Endometrial microvascular endothelial cells (primary cell): ENCODE data around the gene CD58. TPM values are rescaled to one million over a fixed set of nuclear protein-coding genes. Genes with fewer than 3 reads are reported as not detected.

Experiments
- in situ Hi-C: cut with HindIII; loops from 2 replicates; pipeline ENCODE4 v1.10.0; 2017; ENCODE audit warnings: low sequenced_read_pairs, low pct_unique_long_range_greater_than_20kb; ENCODE audit errors: inconsistent ontology term
- total RNA-seq: library from RNA; depleted of rRNA; stranded (reverse); fragments of >200 nt; gene quantifications from one replicate; pipeline ENCODE4 v1.2.3, GENCODE V29; 2015; ENCODE audit errors: inconsistent ontology term

Gene CD58
- total RNA-seq, 1 donor from 2014 or later, result 13.9 TPM

DNA sequence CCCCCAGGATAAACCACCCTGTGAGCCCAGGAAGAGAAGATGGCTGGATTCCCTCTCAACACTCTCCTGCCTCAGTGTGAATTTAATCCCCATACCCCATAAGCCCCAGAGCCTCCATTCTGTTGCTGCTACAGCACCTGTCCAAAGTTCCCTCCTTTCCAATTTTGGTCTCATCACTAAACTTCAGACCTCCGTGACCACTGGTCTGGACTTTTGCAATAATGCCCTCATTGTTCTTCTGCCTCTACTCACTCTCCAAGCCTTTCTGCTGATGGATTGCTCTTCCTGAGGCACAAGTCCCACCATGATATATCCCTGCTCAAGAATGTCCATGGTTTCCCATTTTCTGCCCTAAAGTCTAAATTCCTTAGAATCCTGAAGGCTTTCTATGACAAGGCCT, 83.2 kb downstream of the CD58 start:
- in situ Hi-C loops, result no loop called here

DNA sequence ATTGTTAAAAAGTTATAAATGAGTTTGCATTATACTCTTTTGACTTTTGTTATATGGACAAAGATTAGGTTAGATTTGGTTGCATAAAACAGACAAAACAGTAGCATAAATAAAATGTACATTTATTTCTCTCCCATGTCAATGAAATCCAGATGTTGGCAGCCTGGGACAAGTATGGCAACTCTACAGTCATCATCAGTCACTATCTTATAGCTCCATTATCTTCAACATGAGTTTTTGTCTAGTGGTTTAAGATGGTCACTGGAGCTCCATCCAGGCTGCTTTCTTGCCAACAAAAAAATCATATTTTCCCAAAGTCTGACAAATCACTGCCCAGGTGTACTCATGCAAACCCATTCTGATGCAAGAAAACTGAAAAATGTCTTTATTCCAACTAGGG, 83.8 kb downstream of the CD58 start:
- in situ Hi-C loops, result no loop called here

DNA sequence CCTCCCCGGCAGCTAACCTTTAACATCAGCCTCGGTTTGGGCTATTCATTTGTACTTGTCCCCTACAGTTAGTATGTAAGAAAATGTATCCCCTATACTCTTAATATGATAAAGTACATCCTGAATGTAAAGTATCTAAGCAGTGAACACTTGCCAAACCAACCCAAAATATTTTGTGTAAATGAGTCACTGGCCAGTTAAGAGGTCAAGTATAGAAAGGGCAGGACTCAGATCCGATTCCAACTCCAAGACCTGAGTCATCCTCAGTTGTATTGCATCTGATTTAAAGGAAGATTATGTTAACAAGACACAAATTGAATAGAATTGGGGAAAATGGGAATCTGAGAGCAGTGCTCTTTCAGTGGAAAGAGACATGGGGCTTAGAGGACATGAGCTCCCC, 84.4 kb downstream of the CD58 start:
- in situ Hi-C loops, result no loop called here

DNA sequence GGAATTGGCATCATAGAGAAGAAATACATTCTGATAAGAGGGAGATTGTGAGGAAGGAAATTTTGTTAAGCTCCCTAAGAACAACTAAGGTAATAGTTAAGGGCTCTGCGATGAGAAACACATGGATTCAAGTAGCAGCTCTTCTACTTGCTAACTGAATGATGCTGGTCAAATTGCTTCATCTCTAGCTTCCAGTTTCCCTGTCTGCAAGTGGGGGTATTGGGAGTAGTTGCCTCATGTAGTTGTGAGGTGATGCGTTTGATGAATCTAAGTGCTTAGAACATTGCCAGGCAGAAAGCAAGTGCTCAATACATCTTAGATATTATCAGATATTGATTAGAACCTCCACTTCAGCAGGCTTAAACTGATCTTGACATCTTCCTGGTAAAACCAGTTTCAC, 84.8 kb downstream of the CD58 start:
- in situ Hi-C loops, result no loop called here

DNA sequence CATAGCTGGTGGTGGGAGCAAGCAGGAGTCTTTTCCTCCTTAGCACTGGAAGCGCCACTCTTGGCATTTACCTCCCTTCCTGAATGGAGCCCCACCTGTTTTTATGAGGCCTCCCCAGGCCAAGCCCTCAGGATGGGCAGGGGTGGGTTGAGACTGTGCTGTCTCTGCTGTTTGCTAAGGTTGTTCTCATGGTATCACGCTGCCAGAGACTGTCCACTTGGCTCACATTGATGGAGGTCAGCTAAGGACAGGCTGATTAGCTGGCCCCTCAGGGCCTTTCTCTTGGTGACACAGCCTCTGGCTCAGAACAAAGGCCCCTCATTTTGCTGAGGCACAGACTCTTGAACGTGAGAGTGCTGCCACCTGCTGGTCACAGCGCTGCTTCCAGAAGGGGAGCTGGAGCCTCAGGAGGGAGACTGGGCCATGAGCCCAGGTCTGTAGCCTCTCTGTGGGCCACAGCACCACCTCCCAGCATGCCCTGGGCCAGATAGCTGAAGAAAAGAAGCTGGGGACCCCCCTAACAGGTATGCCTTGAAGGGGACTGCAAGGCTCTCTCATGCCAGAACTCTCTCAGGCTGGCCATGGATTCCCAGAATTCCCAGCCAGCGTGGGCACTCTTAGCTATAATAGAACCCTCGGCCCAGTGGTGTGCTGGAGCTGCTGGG, 85.6 kb downstream of the CD58 start:
- in situ Hi-C loops, result no loop called here

DNA sequence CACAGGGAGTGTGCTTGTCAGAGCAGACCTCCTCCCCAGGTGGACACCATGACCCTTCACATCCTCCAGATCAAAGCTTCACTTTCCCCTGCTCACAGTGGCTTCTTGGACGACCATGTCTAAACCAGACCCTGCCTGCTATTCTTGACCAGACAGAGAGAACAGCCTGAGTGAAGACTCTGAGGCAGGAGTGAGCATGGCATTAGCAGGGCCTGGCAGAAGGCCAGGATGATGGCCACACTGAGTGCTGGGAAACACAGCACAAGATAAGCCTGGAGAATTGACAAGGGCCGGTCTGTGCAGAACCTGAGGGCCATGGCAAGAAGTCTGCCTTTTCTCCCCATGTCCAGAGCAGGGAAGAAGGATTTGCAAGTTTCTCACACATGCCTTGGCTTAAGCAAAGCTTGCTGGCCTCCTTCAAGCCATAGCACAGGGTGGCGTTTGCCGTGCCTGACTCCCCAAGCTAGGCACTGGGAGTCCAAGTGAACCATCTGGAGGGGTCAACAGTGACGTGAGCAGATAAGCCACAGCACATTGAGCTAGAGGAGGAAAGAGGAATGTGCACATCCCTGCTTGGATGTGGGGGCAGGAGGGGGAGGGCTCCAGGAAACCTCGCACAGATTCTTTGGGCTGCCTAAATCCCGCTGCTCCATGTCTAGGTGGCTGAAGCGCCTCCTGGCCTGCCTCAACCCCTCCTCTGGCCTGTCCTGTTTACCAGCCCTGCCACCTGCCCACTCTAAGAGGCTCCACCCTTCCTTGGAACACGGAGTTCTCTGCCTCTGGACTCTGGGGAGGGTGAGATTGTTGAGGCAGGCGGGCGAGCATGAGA, 87.1 kb downstream of the CD58 start:
- in situ Hi-C loops, result no loop called here

DNA sequence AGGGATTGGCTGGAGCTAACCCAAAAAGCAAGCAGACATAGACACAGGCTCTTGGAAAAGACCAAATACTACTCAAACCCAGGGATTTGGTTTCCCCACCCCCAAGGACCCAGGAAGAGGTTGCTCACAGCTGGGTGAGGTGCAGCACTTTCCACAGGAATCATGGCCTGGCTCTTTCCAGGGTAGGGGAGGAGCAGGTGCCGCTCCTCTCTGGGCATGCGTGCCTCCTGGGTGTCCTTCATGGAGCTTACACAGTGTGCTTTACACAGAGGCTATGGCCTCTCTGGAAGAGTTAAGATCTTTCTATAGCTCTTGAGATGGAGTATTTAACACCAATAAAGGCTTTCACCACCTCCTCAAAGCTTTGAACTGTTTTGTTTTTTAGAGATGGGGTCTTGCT, 88.3 kb downstream of the CD58 start:
- in situ Hi-C loops, result no loop called here

DNA sequence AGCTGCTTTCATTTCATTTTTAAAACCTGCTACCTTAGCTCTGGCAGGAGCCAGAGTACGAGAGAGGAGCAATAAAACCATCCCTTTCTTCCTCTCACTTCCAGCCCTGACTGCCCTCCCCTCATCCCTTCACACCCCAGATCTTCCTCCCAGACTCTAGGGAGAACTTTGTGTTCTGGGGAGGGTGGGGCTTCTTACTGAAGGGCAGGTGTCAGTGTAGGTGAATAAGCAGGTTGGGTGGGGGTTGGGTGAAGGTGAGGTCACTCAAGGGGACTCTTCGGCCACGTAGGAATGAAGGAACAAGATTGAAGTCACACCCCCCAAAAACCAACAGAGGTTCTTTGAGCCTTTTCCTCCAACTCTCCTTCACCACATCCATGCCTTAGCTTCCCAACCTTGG, 88.9 kb downstream of the CD58 start:
- in situ Hi-C loops, result no loop called here

DNA sequence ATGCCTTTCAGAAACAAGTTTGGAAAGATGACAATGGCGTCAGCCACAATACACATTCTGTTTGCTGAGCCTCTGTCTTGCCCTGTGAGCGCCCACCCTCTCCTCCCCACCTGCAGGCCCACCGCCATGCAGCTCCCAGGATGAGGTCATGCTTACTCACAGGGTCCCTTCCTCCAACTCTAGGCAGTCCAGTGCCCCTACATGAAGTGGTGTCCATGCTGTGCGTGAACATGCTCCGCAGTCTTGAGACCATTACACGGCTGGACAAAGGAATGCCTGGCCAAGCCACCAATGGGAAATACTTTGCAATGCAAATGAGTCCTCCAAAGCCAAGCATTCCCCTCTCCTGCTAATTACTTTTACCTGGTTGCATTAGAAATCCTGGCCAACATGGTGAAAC, 92.2 kb downstream of the CD58 start:
- in situ Hi-C loops, result no loop called here

DNA sequence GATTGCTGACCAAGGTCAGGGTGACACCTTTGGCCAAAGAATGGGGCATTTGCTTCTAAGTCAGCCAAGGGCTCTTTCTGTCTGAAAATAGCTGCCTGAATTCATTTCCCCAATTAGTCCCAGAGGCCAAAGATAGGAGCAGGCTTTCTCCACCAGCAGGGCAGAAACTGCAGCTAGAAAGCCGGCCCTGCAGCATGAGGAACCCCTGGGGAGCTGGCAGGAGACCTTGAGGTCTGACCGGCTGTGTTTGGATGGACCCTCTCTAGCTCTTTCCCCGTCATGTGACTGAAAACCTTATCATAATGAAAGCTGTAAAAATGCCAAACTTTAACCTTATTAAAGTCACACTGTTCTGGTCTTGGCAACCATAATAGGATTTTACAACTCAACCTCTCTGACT, 93.4 kb downstream of the CD58 start:
- in situ Hi-C loops, result no loop called here

DNA sequence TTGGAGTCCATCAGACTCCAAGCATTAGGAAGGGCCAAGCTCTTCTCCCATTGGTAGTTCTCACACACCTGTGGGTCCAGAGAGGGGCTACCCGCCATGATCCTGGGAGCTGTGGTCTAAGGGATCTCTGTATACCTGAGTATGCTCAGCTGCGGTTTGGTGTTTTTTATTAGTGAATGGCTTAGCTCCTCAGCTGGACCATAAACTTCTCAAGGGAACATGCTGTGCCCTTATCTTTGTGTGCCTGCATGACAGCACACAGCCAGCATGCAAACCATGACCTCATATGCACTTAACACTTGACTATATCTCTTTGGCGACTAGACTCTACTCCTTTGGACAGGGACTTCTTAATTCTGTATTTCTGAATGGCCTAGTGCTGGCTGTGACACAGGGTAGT, 94.5 kb downstream of the CD58 start:
- in situ Hi-C loops, result no loop called here

DNA sequence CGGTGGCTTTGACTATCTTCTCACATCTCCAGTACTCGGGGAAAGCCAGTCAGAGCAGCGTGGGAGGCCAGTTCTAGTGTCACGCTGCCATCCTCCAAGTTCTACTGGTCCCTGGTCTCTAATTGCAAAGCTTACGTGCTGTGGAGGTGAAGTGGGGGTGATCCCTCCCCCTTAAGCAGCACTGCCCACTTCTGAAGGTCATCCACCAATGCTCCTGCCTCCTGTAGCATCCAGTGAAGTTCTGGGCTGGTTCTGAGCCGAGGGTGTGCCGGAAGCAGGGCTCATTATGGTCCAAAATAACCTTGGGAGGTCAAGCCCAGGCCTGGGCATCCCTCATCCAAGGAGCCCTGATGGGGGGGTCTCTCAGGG, 95.0 kb downstream of the CD58 start:
- in situ Hi-C loops, result no loop called here

DNA sequence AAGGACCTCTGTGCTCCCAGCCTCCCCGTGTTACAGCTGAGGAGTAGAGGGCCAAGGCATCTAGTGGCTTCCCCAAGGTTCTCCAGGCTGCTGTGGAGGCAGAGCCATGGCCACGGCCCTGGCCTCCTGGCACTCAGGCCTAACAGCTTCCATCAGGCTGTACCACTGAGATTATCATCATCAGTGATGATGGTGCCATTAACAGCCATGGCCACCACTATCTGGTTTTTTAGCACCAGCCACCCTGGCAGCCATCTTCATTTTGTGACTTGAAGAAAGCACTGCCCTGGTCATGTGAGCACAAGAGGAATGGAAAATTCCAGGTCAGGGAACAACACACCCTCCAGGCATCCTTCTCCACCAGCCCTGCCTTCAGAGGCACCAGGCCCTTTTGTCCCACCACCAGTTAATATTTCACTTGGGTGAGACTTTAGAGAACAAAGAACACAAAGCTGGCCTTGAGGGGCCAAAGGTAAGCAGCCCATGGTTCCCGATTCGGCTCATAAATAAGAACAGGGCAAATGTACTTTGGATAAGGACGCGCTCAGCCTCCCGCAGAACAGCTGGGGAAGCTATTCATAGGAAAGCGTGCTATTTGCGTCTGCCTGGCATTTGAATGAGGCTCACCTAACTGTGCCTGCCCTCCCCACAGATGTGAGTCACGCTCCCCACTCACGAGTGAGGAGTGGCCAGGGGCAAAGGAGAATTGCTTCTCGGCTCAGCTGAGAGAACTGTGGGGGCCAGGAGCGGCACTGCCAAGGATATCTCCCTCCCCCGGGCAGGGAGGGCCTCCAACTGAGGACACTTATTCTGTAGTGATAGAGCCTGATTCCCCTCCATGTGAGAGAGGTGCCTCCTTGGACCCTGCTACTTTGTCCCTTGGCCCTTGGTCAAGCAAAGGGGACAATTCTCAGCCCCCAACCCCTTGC, 95.6 kb downstream of the CD58 start:
- in situ Hi-C loops, result no loop called here

DNA sequence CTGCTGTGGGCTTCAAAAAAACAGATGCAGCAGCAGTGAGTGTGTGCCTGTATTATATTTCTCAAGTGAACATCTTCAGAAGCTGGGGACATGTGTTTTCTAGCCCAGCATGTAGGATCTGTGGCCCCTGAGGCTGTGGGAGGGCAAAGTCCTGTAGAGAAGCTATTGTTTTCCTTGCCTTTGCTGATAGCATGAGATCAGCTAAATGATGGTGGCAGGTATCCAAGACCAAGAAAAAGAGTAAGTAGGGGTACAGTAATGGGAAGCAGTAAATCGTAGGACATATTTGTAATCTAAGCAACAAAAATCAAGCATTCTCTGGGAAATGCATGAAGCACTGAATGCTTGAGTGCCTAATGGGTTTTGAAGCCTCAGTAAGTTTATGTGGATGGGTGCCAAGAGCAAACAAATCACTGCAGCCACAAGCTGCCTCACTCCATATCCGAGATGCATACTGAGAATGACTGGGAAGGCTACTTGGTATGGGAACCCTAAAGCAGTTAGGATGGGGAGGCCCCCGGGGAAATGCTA, 98.3 kb downstream of the CD58 start:
- in situ Hi-C loops, result no loop called here

DNA sequence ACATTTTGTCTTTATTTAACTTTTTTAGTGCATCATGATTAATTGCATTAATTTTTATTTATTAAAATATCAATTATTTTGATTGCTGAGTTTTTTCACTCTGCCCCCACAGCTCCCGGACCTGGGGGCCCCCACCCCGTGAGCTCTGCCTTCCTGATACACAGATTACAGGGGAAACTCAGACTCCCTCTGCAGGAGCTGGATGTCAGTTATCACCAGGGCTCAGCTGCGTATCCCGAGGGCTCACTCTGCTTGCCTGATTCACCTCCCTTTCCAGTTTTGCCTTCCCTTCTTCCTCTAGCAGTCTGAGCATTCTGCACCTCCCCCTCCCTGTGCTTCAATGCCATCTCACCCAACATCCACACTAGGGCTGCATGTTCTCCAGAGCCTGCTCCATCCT, 99.6 kb downstream of the CD58 start:
- in situ Hi-C loops, result no loop called here

DNA sequence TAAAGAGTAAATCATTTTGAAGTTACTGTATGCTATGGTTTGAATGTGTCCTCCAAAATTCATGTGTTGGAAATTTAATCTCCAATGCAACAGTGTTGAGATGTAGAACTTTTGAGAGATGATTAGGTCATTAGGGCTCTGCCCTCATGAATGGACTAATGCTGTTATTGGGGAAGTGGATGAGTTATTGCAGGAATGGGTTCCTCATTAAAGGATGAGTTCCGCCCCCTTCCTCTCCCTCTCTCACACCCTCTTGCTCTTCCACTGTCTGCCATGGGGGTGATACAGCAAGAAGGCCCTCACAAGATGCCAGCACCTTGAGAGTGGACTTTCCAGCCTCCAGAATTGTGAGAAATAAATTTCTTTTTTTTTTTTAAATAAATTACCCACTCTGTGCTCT, 100.2 kb downstream of the CD58 start:
- in situ Hi-C loops, result no loop called here

DNA sequence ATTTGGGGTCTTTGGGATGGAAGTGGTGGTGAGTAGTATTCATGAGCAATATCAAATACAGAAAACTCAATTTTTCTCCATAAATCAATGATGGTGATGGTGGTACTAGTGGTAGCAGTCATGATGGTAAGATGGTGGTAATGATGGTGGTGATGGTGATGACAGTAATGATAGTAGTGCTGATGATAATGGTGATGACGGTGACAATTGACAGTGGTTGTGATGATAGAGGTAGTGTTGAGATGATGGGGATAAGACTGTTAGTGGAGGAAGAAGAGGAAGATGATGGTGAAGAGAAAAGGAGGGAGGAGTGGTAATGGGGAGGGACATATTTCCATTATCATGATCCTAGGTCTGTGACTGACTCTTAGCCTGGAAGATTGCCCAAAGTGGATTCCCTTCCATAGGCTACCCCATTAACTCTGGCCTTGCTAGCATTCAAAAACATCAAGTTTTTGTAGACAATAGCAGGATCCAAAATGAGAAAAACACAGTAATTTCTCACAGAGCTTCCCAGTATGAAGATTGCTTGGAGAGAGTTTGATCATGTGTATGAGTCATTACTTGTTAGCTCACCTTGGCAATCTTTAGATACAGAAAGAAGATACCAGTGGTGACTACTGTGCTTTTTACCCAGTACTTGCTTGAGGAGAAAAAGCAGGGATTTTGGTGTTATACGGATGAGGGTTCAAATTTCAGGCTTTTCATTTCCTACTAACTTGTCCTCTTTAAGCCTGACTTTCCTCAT, 103.8 kb downstream of the CD58 start:
- in situ Hi-C loops, result no loop called here

DNA sequence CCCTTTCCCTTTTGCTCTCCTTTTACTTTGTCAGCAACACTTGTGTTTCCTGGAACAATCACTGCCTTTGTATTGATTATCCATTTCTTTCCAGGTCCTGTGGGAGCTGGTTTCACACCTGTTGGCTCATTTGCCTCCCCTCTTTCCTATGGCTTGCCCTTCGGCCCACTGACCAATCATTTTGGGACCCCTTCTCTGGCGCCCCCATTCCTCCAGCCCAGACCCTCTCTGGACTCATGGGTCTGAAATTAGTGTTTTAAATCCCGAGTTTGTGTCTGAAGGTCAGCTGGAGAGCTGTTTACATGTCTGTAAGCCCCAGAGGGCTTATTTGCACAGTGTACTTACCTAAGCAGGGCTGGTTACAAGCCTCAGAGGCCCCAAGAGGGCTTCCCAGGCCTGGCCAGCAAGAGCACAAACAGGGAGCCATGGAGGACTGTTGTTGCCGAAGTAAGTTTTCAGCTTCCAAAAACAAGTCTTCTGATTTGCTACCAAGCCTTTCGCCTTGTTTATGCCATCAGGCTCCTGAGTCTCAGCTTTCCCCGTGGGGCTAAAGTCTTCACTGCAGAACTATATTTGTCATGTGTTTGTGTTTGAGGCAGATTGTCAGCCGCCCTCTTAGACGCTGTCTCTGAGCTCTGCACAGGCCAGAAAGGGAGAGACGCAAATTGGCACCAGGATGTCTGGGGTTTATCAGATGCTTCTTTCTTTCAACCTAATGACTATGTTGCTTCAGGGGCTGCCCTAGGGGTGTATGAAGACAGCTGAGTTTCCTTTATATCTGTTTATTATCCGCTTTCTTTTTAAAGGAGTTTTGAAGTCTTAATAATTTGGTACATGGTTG, 104.8 kb downstream of the CD58 start:
- in situ Hi-C loops, result no loop called here
